IMR-90 (cell line): ENCODE results near the gene CREG2. TPM values are rescaled to one million over a fixed set of nuclear protein-coding genes. Genes with fewer than 3 reads are reported as not detected.

ENCODE experiments used
- ATAC-seq: fragments of 200-7000 bp; cut with Tn5 transposase; 2 replicates; pipeline ENCODE4 v1.9.1; 2020; ENCODE audit warnings: low read depth, mild to moderate bottlenecking, moderate library complexity
- BruUV-seq: library from RNA; stranded (reverse); fragments of 400-500 nt; replicated peaks from 2 replicates; lab custom pipeline; 2021; lab: Mats Ljungman, UMichigan
- CTCF ChIA-PET: fragments of 300-600 bp; formaldehyde crosslinking; extraction: SDS; loops from one replicate; lab custom pipeline; 2021; ENCODE audit warnings: antibody characterized with exemption; lab: Yijun Ruan, JAX
- POLR2A ChIA-PET: fragments of 300-600 bp; sonication (Branson Sonifier 250); formaldehyde crosslinking; loops from one replicate; lab custom pipeline; 2022; ENCODE audit warnings: antibody characterized with exemption; ENCODE audit not compliant: unreplicated experiment; lab: Charles Lee
- DNase-seq: peaks from one replicate; pipeline ENCODE4 v3.0.0; 2013
- H2AFZ ChIP-seq: replicated peaks from 2 replicates; pipeline ENCODE3; 2013; ENCODE audit warnings: low read length, mild to moderate bottlenecking; ENCODE audit not compliant: poor library complexity
- H2AK5ac ChIP-seq: 2 replicates; pipeline ENCODE4 v1.6.1; 2013; ENCODE audit warnings: low read depth, low read length, inconsistent platforms
- H2AK9ac ChIP-seq: replicated peaks from 2 replicates; pipeline ENCODE3; 2013; ENCODE audit warnings: mild to moderate bottlenecking, low read depth, low read length, moderate library complexity; ENCODE audit not compliant: poor library complexity
- H2BK120ac ChIP-seq: 2 replicates; pipeline ENCODE4 v1.6.1; 2013; ENCODE audit warnings: low read depth, low read length, inconsistent platforms
- H2BK15ac ChIP-seq: 3 replicates; pipeline ENCODE4 v1.6.1; 2013; ENCODE audit warnings: low read depth, low read length, inconsistent platforms
- H2BK20ac ChIP-seq: 2 replicates; pipeline ENCODE4 v1.6.1; 2013; ENCODE audit warnings: low read depth, mild to moderate bottlenecking, inconsistent platforms, low read length, moderate library complexity
- H2BK5ac ChIP-seq: 2 replicates; pipeline ENCODE4 v1.6.1; 2013; ENCODE audit warnings: mild to moderate bottlenecking, low read depth, low read length, inconsistent platforms; ENCODE audit not compliant: poor library complexity, severe bottlenecking
- H3K14ac ChIP-seq: replicated peaks from 2 replicates; pipeline ENCODE4 v1.6.1; 2013; ENCODE audit warnings: low read depth, low read length, inconsistent platforms
- H3K18ac ChIP-seq: 2 replicates; pipeline ENCODE4 v1.6.1; 2013; ENCODE audit warnings: low read depth, low read length, control low read depth
- H3K23ac ChIP-seq: 2 replicates; pipeline ENCODE4 v1.6.1; 2013; ENCODE audit warnings: low read depth, low read length, inconsistent platforms
- H3K27ac ChIP-seq: 2 replicates; pipeline ENCODE4 v1.5.1; 2013; ENCODE audit warnings: mild to moderate bottlenecking, control low read depth, low read length; ENCODE audit not compliant: insufficient read depth
- H3K27me3 ChIP-seq: 2 replicates; pipeline ENCODE4 v1.6.1; 2013; ENCODE audit warnings: low read length; ENCODE audit not compliant: control insufficient read depth, insufficient read depth
- H3K36me3 ChIP-seq: 2 replicates; pipeline ENCODE4 v1.6.1; 2013; ENCODE audit warnings: low read length, mixed read lengths; ENCODE audit not compliant: control insufficient read depth, insufficient read depth
- H3K4ac ChIP-seq: 2 replicates; pipeline ENCODE4 v1.6.1; 2013; ENCODE audit warnings: low read depth, low read length, inconsistent platforms
- H3K4me1 ChIP-seq: 2 replicates; pipeline ENCODE4 v1.6.1; 2013; ENCODE audit warnings: low read length, mixed read lengths; ENCODE audit not compliant: control insufficient read depth, insufficient read depth
- H3K4me2 ChIP-seq: 2 replicates; pipeline ENCODE4 v1.6.1; 2013; ENCODE audit warnings: low read depth, mild to moderate bottlenecking, control low read depth, low read length, moderate library complexity
- H3K4me3 ChIP-seq: 2 replicates; pipeline ENCODE4 v1.5.1; 2013; ENCODE audit warnings: low read depth, mild to moderate bottlenecking, control low read depth, low read length, moderate library complexity; ENCODE audit not compliant: insufficient read depth
- H3K56ac ChIP-seq: 2 replicates; pipeline ENCODE4 v1.6.1; 2013; ENCODE audit warnings: low read length, inconsistent platforms; ENCODE audit not compliant: insufficient read depth; ENCODE audit errors: extremely low read depth
- H3K79me1 ChIP-seq, 2 experiments: 2 replicates each; pipeline ENCODE4 v1.6.1; 2013; ENCODE audit warnings: low read length in 2 of 2, inconsistent platforms in 1 of 2, low read depth in 1 of 2
- H3K9ac ChIP-seq: 2 replicates; pipeline ENCODE4 v1.6.1; 2013; ENCODE audit warnings: low read depth, low read length, control low read depth
- H3K9me1 ChIP-seq: 2 replicates; pipeline ENCODE4 v1.6.1; 2013; ENCODE audit warnings: low read length, inconsistent platforms; ENCODE audit not compliant: insufficient read depth
- H3K9me3 ChIP-seq: 2 replicates; pipeline ENCODE4 v1.6.1; 2013; ENCODE audit warnings: low read length; ENCODE audit not compliant: control insufficient read depth, insufficient read depth
- H4K20me1 ChIP-seq: 2 replicates; pipeline ENCODE4 v1.6.1; 2013; ENCODE audit warnings: low read length, inconsistent platforms; ENCODE audit not compliant: insufficient read depth
- H4K5ac ChIP-seq: 2 replicates; pipeline ENCODE4 v1.6.1; 2013; ENCODE audit warnings: mild to moderate bottlenecking, low read depth, low read length, control low read depth
- H4K8ac ChIP-seq, 2 experiments: 2 replicates each; pipeline ENCODE4 v1.6.1; 2013; ENCODE audit warnings: low read depth in 2 of 2, low read length in 2 of 2, control low read depth in 1 of 2, inconsistent platforms in 1 of 2
- H4K91ac ChIP-seq: 2 replicates; pipeline ENCODE4 v1.6.1; 2013; ENCODE audit warnings: low read depth, low read length, inconsistent platforms; ENCODE audit not compliant: insufficient read depth
- MAZ ChIP-seq: IDR thresholded peaks from 2 replicates; pipeline ENCODE4 v1.6.1; 2012; ENCODE audit warnings: low read depth, mild to moderate bottlenecking, low read length, improper control_type of control experiment, moderate library complexity, borderline replicate concordance
- POLR2A ChIP-seq: IDR thresholded peaks from 2 replicates; pipeline ENCODE4 v1.6.1; 2012; ENCODE audit warnings: mild to moderate bottlenecking, low read depth, low read length
- USF2 ChIP-seq: fragments of 150-350 bp; IDR thresholded peaks from 2 replicates; pipeline ENCODE4 v1.6.1; 2017; ENCODE audit warnings: mild to moderate bottlenecking, antibody characterized with exemption, low read length, low read depth
- WGBS, 2 experiments: methylation state at CpG; one replicate each; pipeline versions ENCODE4 v1.1.5 to v1.1.7; 2013; ENCODE audit warnings: missing lambda C conversion rate in 2 of 2; ENCODE audit not compliant: insufficient read length in 1 of 2; ENCODE audit errors: extremely low coverage in 2 of 2; 5-methylcytosine and 5-hydroxymethylcytosine counted together
- dilution Hi-C: fragments of 300-500 bp; cut with HindIII; formaldehyde crosslinking; loops from one replicate; pipeline ENCODE4 v1.14.3; 2018; ENCODE audit warnings: low sequenced_read_pairs; ENCODE audit not compliant: unreplicated experiment
- in situ Hi-C: fragments of 300-500 bp; cut with MboI; formaldehyde crosslinking; loops from 3 replicates; pipeline ENCODE4 v1.14.3; 2019; ENCODE audit warnings: low sequenced_read_pairs, inconsistent platforms, mixed read lengths
- intact Hi-C: fragments of 100-400 bp; cut with micrococcal nuclease; formaldehyde crosslinking; loops from 2 replicates; pipeline ENCODE4 v1.10.0; 2022
- polyA plus RNA-seq, 3 experiments: library from polyadenylated mRNA; depleted of rRNA; stranded (reverse); fragments of >200 nt; gene quantifications; 2 replicates each; pipeline ENCODE4 v1.2.3, GENCODE V29; 2012; ENCODE audit warnings: low replicate concordance in 1 of 3
- total RNA-seq: library from RNA; depleted of rRNA; stranded (reverse); fragments of >200 nt; gene quantifications from 2 replicates; pipeline ENCODE4 v1.2.3, GENCODE V29; 2012

CREG2 gene
- total and polyA plus RNA-seq, 2 of the 4 experiments (the other 2 are of a cell fraction): 0.17 TPM; not detected in 1

- Histone ChIP-seq H2AK5ac (no peak overlapping the region), H3K56ac (no peak overlapping the region), H3K23ac (no peak overlapping the region), H3K79me1 (no peaks in the 10 kb centered on the region), H3K9me3 (no peaks in the 10 kb centered on the region), H3K9me1 (no peaks in the 10 kb centered on the region), H3K27ac (no peak overlapping the region), H2BK20ac (no peak overlapping the region), H2AK9ac (no peak overlapping the region), H3K27me3 (peaks cover 30% of the 10 kb centered on the region), H3K4me2 (no peak overlapping the region), H3K18ac (no peak overlapping the region), H4K20me1 (no peaks in the 10 kb centered on the region), H3K4me3 (no peak overlapping the region), H3K14ac (no peak overlapping the region), H4K5ac (no peak overlapping the region), H3K4ac (no peak overlapping the region), H2BK120ac (no peak overlapping the region), H4K91ac (no peak overlapping the region), H3K4me1 (no peaks in the 10 kb centered on the region), H3K9ac (no peak overlapping the region), H2BK5ac (no peak overlapping the region), H2BK15ac (no peak overlapping the region), H3K36me3 (no peaks in the 10 kb centered on the region), H4K8ac (no peak overlapping the region), H2AFZ (no peak overlapping the region)
- in situ Hi-C loops (no loop called here), intact Hi-C loops (no loop called here), dilution Hi-C loops (no loop called here)
- DNase-seq: no peak
- BruUV-seq: no TSS peak
- no CpG with 5 or more reads among the region's 5 CpGs for WGBS, 2 experiments
- TF ChIP-seq MAZ (no peak), USF2 (no peak), POLR2A (no peak)
- ChIA-PET CTCF (no interaction called here), POLR2A (no interaction called here)
- no peak for ATAC-seq
Observed at GRCh38 chr2:101368376-101368775, 18.9 kb downstream of the CREG2 start.
